Stimulated activated CD4-positive, alpha-beta T cell treated with anti-CD3 and anti-CD28 coated beads, Interleukin-15, amount 100 ng/mL, for 24 hours (primary cell): ENCODE measurements around the gene SLC25A13.
"Not testable (repeated sequence)": the region's sequence is repeated elsewhere in the genome, so short reads cannot be mapped to it uniquely, and the experiment has no call there.

ENCODE experiments used
- DNase-seq: peaks from one replicate; pipeline ENCODE4 v3.0.0-alpha.2; 2020

SLC25A13 gene

DNA sequence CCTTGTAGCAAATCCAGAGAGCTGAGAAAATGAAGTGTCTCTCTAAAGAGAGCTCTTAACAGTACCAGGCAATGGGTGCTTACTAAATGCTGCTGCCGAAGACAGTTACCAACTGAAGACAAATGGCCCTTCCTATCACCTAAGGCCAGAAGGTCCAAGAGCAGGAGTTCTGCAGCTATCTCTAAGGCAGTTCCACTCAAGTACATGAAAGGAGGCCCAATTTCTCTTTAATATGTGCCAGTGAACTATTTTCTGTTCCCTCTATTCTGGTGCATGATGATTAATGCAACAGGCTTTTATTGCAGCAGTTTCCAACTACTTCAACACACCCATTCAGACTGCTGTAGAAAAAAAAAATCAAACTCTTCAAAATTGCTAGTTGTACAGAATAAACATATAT is 122.5 kb downstream of the SLC25A13 start:
- DNase-seq = no peak

DNA sequence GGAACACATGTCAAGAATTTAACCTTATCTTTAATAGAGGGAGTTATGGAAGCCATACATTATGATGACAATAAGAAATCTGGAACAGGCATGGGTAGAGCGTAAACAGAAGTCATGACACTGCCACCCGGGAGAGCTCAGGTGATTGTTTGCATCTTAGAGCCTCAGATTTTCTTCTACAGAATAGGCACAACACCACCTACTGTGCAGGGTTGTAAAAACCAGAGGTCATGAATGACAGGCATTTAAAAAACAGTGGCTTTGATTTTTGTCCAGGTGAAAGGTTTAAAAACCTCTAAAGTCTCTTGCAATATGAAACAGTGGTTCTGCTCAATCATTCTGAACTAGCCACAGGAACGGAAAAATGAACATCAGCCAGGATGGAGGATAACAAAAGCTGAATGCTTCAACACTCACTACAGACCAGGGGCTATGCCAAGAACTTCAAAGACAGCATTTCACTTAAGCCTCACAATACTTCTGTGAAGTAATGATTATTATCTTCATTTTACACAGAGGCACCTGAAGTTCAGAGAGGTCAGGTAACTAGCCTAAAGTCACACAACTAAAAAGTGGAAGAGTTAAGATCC is 123.8 kb downstream of the SLC25A13 start:
- no peak for DNase-seq

DNA sequence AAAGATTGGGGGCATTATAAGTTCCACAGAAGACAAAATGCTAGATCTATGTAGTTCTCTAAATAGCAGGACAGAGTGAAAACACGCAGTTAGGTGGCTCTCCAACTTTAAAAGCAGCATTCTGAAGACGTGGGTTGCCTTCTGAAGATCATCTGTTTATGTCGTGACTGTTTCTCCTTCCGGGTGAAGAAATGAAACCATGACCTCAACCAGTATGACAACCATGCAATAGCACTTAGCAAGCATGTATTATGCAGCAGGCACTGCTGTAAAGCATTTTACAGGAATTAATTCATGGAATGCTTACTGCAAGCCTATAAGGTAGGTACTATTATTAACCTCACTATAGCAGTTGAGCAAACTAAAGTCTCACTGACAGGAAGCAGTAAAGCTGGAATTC is 125.2 kb downstream of the SLC25A13 start:
- DNase-seq = no peak

DNA sequence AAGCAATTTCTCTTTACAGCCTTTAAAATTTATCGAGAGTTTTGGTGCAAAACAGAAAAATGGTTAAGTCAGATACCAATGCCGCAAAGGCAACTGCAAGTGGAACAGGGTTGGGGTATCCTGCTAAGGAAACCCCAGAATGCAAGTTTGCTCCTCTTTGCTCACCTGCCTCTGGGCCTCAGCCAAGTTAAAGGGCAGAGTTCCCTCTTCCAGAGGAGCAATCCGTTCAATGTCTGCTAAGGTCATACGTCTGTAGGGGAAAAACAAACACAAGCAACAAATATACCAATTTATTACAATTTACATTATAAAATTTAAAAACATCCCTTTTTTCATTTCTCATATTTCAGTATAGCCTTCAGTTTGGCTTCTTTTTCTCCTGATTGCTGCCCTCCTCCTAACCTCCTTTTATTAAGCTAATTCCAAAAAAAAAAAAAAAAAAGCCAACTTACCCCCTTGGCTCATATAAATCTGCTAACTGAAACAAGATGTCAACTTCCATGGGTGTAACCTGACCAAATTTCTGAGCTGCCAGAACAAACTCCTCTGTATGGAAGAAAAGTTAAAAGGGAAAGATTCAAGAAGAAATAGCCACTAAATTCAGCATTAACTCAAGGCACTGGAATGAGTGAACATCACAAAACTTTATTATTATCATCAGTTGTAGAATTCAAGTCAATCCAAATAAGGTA is 132.6 kb downstream of the SLC25A13 start:
- no peak for DNase-seq

DNA sequence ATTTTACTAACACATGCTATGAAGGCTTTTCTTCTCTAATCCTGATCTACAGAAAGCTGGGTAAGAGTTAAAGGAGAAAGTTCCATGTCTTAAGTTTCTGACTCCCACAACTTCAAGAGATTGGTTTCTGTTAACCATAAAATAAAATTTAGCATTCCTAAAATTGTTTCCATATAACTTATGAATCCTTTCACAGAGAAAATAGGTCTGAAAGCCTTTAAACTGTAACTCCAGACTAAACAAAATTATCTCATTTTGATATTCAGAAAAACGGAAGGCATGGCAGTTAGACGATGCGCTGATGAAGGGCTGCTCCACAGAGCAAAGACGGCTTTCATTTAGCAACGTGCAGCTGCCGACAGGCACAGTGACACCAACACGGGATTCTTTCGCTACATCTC is 133.3 kb downstream of the SLC25A13 start:
- no peak for DNase-seq

DNA sequence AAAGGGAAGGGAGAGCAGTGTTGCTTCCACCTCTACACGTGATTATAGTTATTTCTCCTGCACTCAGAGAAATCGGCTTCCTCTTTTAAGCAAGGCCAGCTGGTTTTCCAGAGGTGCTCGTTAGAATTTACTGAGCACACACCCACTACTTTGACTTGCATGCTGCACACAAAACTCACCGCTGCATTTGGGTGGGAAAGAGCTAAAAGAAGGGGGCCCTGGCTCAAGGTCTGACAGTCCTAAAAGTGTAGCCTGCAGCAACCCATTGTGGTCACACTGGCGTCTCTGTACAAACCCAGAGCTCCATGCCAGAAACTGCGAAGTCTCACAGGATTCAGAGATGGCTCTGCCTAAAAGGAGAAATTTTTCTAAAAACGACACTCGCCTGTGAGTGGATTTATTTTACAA is 133.7 kb downstream of the SLC25A13 start:
- no peak for DNase-seq

DNA sequence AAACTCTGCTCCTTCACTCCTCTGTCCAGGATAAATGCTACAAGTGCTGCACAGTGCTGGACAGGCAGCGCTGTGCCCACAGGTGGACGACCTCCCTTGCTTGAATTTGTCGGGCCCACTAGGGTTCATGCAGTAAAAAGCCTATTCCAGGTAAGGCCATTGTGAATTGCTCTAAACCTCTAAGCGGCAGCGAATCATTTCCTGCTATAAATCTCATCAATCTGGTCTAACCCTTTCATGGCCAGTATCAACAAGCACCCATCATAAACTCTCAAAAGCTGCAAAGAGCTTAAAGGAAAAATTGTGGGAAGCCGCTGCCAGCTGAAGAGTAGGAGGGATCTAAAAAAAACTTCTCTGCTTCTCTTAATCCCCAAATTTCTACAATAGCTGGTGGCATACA is 134.2 kb downstream of the SLC25A13 start:
- DNase-seq = no peak

DNA sequence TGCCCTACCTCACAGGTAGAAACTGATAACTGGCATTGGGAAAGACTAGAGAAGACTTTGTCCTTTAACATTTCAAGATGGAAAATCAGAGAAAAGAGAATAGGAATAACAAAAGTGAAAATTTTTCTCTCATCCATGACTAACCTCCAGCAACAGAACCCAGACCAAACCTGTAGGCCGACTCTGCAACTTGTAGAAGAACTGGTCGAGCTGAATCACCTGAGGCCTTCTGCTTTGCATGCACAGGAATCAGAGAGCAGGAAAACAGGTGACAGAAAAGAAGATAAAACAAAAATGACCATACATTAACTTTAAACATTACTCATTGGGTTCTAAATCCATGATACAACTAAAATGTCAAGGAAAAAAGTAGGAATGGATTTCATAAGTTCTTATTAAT is 137.1 kb downstream of the SLC25A13 start:
- DNase-seq = no peak

DNA sequence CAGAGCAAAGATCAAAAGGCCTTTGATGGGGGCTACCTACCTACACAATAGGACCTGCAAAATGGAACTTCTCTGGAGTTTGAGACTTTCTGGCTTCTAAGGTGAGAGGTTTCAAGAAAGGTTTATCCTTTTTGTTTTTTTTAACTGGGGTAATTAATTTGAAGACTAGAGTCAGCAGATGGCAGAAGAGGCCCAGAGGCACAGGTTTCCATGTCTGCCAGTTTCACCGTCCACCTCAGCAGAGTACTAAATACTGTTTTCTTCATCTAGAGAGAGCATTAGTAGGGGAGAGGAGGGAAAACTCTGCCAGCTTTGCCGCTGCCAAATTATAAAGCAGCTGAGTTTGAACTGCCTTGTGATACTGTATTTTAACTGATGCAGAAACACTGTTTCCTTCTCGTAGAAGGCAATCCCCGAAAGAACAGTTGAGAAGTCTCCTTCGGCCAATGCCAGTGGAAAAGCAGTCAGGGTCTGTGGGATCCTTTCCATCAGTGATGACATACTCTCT is 138.7 kb downstream of the SLC25A13 start:
- DNase-seq = no peak

DNA sequence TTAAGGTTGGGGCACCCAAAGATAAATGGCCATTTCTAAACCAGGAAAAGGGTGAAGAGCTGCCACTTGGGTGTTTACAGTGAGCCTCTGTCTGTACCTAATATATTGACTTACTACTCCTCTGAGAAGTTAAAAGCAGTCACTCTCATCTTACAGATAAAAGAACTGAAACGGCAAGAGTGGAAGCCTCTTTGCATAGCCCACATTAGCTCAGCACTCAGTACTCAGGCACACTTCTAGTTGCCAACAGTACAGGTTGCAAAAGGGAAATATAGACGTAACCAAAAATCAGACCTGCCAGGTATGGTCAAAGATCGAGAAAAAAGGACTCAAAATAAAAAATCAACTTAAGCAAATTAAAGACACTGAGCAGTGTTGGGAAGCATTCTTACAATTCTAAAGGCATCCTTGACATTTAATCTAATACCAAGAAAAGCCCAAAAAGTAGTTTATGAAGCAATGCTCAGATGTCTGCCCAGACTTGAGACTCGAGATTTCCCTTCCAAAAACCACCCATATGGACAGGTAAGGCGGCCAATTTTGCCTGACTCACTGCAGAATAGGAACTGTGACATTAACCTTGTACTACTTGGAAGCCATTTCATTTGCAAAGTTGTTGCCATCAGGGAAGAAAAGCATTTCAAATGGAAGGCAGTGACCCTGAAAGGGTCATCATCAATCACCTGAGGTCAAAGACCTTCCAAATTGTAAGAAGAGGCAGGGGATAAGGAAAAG is 139.3 kb downstream of the SLC25A13 start:
- DNase-seq = no peak

DNA sequence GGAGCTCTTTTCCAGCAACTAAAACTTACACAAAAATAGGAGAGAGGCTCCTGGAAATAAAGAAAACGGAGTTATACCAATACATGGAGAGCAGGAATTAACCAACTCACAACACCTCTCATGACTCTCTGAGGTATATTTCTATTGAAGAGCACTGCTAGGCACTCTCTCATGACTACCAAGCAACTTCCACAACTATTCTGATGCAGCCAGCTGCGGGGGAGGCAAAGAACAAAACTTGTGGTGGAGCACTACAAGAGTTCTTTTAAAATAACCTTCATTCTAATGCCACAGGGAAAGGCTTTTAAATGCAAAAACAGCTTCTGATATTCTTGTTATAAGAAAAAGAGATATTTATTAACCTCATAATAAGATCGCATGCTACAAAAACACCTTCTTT is 140.7 kb downstream of the SLC25A13 start:
- no peak for DNase-seq

DNA sequence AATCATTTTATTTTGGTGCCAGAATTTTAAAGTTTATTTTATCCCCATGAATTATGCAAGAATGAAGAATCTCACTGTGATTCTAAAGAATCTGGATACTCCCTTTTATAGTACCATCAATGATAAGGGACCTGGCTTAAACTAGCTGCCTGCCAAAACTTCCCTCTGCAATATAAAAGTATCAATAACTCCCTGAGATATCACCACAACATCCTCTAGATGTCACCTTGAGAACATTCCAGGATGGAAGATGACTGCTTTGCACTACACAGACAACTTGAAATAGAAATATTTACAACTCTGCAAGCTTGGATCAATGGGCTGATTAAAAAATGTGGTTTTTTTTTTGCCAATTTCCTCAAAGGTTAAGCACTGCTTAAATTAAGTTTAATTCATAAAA is 142.1 kb downstream of the SLC25A13 start:
- DNase-seq = no peak

DNA sequence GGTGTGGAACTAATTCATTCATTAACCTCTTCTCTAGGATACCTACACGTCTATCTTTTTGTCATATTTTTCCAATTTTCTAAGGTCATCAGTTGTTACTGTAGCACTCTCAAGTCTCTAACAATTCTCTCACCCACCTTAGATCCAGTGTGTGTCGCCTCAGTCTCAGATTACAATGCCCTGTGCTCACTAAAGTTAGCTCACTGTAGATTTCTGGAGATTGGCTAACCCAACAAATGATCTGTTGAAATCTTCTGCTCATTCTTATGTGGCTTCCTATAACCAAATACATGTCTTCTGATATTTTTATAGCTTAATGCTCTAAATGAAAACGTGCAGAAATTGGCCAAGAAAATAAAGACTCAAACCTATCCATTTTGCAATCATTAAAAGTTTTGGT is 142.6 kb downstream of the SLC25A13 start:
- no peak for DNase-seq

DNA sequence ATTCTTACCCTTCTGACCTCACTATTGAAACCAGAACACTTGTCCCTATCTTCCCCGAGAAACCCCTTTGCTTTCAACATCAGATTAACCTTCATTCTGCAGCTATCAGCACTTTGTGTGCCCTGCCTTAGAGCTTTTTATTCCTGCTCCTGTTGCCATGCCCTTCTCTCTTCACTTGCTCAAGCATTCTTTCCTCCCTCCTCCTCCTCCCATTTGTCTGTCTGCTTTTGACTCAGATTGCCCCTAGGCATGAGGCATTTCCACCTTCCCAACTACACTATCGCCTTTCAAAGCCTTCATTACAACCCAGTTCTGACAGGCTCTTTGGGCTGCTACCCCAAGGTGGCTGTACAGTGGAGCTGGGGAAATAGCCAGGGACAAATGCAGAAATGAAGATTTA is 143.3 kb downstream of the SLC25A13 start:
- no peak for DNase-seq

DNA sequence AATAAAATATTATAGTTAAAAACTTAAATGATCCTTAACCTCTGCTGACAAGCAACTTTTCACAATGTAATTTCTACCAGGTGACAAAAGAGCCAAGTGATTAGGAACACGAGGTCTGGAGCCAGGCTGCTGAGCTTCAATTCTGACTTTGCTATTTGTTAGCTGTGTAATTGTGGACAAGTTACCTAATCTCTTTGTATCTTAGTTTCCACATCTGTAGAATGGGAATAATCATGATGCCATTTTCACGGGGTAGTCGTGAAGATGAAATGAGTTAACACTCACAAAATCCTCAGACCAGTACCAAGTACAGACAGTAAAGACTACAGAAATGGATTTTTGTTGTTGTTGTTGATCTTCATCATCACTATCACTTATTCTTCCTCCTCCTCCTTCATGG is 144.5 kb downstream of the SLC25A13 start:
- DNase-seq = no peak

DNA sequence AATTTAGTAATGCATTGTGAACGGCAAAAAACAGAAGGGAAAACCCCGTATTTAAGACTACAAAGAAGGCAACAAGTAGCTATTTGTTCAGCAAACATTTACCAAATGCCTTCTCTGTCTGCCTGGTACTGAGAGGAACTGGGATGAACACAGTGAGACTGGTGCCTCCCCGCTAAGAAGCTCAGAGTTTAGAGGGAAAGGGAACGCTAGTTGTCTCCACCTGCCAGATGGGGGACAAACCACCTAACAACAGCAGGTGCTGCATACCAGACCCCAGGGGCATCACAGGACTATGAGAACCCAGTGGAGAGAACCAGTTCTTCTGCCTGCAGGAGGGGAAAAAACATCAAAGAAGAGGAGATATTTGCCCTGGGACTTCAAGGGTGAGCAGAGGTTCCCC is 147.1 kb downstream of the SLC25A13 start:
- no peak for DNase-seq

DNA sequence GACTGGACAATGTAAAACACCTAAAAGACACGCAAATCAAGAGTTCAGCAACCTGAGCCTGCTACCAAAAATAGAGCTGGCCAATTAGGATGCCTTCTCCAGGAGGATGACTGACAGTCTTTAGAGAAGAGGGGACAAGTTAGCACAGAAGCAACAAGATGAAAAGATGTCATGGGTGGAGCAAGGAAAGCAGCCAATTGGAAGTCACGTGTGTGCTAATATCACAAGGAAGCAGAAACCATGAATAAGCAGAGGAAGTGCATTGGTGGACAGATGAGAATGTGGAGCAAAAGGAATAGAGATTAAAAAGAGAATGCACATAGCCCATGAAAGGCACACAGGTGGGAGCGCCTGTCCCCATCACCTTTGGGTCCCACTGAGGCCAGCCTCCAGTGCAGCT is 148.1 kb downstream of the SLC25A13 start:
- DNase-seq = no peak

DNA sequence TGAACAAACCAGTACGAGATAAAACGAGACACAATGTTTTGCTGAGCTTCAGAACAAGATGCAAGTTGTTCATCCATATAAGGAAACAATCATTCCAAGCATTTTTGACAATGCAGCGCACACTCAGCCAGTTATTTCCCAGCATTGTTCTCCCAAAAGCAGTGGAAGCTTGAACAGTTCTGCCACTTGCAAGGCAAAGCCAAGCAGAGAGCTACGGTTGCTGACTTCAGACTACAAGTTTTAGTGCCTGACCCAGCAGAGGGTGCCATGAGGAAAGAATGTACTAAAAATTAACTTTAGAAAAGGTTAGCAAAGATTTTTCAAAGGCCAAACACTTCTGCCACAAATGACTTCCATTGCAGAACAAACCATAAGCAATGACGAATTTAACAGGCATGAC is 152.5 kb downstream of the SLC25A13 start:
- no peak for DNase-seq

DNA sequence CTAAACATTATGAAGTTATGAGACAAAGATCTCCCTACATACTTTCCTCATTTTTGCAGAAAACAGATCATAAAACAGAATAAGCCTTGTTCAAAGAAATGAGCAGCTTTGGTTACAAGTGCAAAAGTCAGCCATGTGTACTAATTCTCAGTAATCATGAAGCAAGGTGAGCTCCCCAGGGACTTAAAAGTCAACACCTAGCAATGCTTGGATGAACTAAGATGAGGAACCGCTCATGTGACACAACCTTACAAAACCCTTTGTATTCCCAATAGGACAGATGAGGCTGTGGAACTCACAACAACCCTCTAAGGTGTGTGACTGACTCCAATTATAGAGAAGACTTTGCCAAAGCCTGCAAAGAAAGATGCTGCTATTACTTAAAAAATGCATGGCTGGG is 154.5 kb downstream of the SLC25A13 start:
- no peak for DNase-seq

DNA sequence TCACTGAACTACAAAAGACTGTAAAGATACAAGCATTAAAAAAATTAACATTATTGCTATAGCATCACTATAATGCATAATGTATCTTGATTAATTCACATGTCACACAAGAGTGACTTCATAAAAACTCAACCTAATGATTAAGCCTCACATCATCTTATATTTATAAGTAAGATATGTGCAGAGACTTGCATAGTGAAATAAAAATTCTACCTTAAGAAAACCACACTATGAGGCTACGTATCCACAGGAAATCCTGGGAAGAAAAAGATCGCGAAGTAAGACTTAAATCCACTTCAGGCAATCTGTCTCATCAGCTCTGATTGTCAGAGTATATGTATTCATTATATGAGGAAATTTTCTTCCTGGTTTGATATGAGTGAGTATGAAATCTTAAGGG is 160.0 kb downstream of the SLC25A13 start:
- no peak for DNase-seq

DNA sequence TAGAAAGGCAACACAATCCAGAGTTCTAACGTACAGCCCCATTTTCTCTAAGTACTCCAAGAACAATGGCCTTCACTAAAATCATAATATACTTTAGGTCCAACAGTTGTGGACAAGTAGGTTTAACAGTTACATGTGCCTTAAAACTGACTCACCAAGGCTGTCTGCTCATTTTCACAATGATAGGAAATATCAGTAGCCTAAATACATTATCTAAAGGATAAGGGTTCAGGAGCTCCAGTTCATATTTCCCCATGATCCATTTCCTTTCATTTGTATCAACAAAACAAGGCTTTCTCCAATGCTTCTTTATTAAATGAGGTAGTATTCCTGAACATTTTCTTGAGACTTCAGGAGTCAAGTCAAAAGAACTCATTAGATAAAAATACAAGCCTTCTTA is 164.0 kb downstream of the SLC25A13 start:
- DNase-seq = no peak

DNA sequence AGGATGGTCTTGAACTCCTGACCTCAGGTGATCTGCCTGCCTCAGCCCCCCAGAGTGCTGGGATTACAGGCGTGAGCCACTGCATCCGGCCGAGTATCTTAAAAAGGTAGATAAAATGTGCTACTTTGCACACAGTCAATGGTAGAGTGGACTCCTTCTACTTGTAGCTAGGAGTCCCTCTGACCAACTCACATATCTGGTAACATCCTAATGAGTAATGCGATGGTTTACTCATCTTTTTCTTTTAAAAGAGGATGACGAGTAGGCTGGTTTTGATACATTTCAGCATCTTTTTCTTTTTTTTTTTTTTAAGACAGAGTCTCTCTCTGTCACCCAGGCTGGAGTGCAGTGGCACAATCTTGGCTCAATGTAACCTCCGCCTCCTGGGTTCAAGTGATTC is 167.4 kb downstream of the SLC25A13 start:
- DNase-seq = not testable (repeated sequence)

DNA sequence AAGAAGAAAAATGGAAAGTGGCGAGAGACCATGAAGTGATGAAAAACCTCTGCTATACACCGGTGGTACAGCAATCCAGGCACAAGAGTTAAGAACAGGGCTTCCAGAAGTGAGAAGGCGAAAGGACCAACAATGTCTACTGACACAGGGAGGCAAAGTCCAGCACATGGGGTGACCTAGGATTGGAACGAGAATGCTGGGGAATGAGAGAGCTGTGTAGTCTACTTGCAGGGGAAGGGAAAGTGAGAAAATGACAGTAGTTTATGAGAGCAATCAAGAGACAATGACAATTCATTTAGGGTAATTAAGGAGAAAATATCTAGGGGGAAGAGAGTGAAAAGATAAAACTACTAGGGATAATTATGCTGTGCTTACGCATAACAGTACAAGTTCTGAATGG is 169.2 kb downstream of the SLC25A13 start:
- no peak for DNase-seq

DNA sequence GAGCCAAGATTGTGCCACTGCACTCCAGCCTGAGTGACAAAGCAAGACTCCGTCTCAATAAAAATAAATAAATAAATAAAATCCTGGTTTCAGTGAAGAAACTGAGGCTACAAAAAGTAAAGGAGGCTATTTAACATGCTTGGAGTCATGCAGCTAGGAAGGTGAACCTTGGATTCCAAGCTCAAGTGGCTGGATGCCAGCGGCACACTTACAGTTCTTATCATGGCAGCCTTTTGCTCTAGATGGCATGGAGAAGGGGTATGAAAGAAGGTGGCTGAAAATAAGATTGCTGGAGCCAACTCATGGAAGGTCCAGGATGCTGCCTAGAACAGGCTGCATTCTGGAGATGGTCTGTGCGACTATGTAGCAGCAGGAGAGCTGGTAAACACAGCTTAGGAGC is 170.0 kb downstream of the SLC25A13 start:
- DNase-seq = no peak

DNA sequence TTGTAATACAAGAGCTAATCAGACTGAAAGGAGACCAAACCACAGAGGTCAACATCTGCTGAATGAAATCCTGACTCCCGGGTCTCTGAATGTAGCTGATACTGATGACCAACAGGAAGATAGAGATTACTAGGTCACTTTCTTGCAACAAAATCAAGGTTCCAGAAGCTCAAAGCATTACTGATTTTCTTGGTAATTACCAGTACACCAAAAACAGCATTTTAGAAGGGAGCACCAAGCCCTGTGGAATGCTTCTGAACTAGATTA is 177.7 kb downstream of the SLC25A13 start:
- no peak for DNase-seq
